Measurements from ENCODE around the gene SMPD3. TPM values are rescaled to one million over a fixed set of nuclear protein-coding genes. Genes with fewer than 3 reads are reported as not detected.

Gene SMPD3
- total RNA-seq, 2 experiments from 2014 or later, result 0.89 to 1.1 TPM

DNA sequence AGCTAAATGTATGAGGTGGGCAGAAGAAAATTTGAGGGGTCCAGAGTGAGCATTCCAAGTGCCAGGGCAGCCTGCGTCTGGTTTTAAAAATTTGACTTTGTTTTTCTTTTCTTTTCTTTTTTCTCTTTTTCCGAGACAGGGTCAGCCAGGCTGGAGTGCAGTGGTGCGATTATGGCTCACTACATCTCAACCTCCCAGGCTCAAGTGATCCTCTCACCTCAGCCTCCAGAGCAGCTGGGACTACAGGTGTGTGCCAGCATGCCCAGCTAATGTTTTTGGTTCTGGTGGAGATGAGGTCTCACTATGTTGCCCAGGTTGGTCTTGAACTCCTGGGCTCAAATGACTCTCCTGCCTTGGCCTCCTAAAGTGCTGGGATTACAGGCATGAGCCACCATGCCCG is 15.6 kb downstream of the SMPD3 start:
- Histone ChIP-seq H3K9me3 (ENCODE audit: control insufficient read depth in 1 of 2, insufficient read depth in 1 of 2, low read length in 2 of 2) (peaks cover 0 to 6% of the 10 kb centered on the region in 2 experiments), H3K27me3 (ENCODE audit: control insufficient read depth in 1 of 2, insufficient read depth in 2 of 2, low read length in 2 of 2) (no peaks in the 10 kb centered on the region), H3K36me3 (ENCODE audit: insufficient read depth, low read length) (no peaks in the 10 kb centered on the region), H3K27ac (ENCODE audit: low read depth in 1 of 2, low read length in 2 of 2) (no peak overlapping the region), H3K4me3 (ENCODE audit: low read length) (no peak overlapping the region), H3K4me1 (ENCODE audit: insufficient read depth, low read length) (peaks cover 9% of the 10 kb centered on the region)
- no peak for ATAC-seq (ENCODE audit: poor library complexity)
- TF ChIP-seq, protein P1, sequence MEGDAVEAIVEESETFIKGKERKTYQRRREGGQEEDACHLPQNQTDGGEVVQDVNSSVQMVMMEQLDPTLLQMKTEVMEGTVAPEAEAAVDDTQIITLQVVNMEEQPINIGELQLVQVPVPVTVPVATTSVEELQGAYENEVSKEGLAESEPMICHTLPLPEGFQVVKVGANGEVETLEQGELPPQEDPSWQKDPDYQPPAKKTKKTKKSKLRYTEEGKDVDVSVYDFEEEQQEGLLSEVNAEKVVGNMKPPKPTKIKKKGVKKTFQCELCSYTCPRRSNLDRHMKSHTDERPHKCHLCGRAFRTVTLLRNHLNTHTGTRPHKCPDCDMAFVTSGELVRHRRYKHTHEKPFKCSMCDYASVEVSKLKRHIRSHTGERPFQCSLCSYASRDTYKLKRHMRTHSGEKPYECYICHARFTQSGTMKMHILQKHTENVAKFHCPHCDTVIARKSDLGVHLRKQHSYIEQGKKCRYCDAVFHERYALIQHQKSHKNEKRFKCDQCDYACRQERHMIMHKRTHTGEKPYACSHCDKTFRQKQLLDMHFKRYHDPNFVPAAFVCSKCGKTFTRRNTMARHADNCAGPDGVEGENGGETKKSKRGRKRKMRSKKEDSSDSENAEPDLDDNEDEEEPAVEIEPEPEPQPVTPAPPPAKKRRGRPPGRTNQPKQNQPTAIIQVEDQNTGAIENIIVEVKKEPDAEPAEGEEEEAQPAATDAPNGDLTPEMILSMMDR (IDR thresholded peaks at IDR 0.05), result no peak
- H3K27me3 Mint-ChIP-seq, result no peaks in the 10 kb centered on the region
- no peak overlapping the region for H3K4me3 Mint-ChIP-seq
- H3K36me3 Mint-ChIP-seq (ENCODE audit: low read depth), result no peaks in the 10 kb centered on the region
- peaks cover 28% of the 10 kb centered on the region for H3K4me1 Mint-ChIP-seq (ENCODE audit: low read depth)
- H3K27ac Mint-ChIP-seq, result no peak overlapping the region
- no peaks in the 10 kb centered on the region for H3K9me3 Mint-ChIP-seq
- ChIA-PET POLR2A (interaction anchor here (0.8 kb wide), 1 partner anchor 16 kb away, joined by 3 read pairs; the partner anchor contains the start of gene SMPD3), CTCF (no interaction called here)
- intact Hi-C loops (cut with DNase I, micrococcal nuclease), result no loop called here
- no peak for DNase-seq

- H3K27ac ChIP-seq (ENCODE audit: low read depth in 1 of 2, low read length in 2 of 2), result no peak overlapping the region
- Mint-ChIP-seq H3K36me3 (ENCODE audit: low read depth) (no peaks in the 10 kb centered on the region), H3K27me3 (no peaks in the 10 kb centered on the region), H3K4me3 (no peak overlapping the region), H3K4me1 (ENCODE audit: low read depth) (peaks cover 32% of the 10 kb centered on the region), H3K9me3 (no peaks in the 10 kb centered on the region), H3K27ac (no peak overlapping the region)
- DNase-seq (no peak), ATAC-seq (ENCODE audit: poor library complexity) (no peak)
- ChIA-PET POLR2A (no interaction called here), CTCF (no interaction called here)
- peaks cover 14% of the 10 kb centered on the region for H3K4me1 ChIP-seq (ENCODE audit: insufficient read depth, low read length)
- no peaks in the 10 kb centered on the region for H3K9me3 ChIP-seq (ENCODE audit: control insufficient read depth in 1 of 2, insufficient read depth in 1 of 2, low read length in 2 of 2)
- intact Hi-C loops (cut with DNase I, micrococcal nuclease), result no loop called here
- no peaks in the 10 kb centered on the region for H3K36me3 ChIP-seq (ENCODE audit: insufficient read depth, low read length)
- TF ChIP-seq, protein P1 (IDR thresholded peaks at IDR 0.05), result no peak
- no peaks in the 10 kb centered on the region for H3K27me3 ChIP-seq (ENCODE audit: control insufficient read depth in 1 of 2, insufficient read depth in 2 of 2, low read length in 2 of 2)
- H3K4me3 ChIP-seq (ENCODE audit: low read length), result no peak overlapping the region
These were observed 19.0 kb downstream of the SMPD3 start for GRCh38 chr16:68429076-68429854.

GRCh38 chr16:68427649-68428303 is 20.5 kb downstream of the SMPD3 start:
- Histone ChIP-seq H3K4me1 (ENCODE audit: insufficient read depth, low read length) (peaks cover 20% of the 10 kb centered on the region), H3K27ac (ENCODE audit: low read depth in 1 of 2, low read length in 2 of 2) (no peak overlapping the region), H3K36me3 (ENCODE audit: insufficient read depth, low read length) (no peaks in the 10 kb centered on the region), H3K27me3 (ENCODE audit: control insufficient read depth in 1 of 2, insufficient read depth in 2 of 2, low read length in 2 of 2) (no peaks in the 10 kb centered on the region), H3K4me3 (ENCODE audit: low read length) (no peak overlapping the region), H3K9me3 (ENCODE audit: control insufficient read depth in 1 of 2, insufficient read depth in 1 of 2, low read length in 2 of 2) (no peaks in the 10 kb centered on the region)
- H3K4me3 Mint-ChIP-seq, result no peak overlapping the region
- ChIA-PET CTCF (no interaction called here), POLR2A (interaction anchor here (2.8 kb wide), 1 partner anchor 10 kb away, joined by 20 read pairs; no protein-coding TSS in a partner anchor)
- H3K27ac Mint-ChIP-seq, result no peak overlapping the region
- H3K9me3 Mint-ChIP-seq, result no peaks in the 10 kb centered on the region
- no peaks in the 10 kb centered on the region for H3K36me3 Mint-ChIP-seq (ENCODE audit: low read depth)
- DNase-seq, result no peak
- TF ChIP-seq, protein P1 (IDR thresholded peaks at IDR 0.05), result no peak
- H3K4me1 Mint-ChIP-seq (ENCODE audit: low read depth), result peaks cover 29% of the 10 kb centered on the region
- no peaks in the 10 kb centered on the region for H3K27me3 Mint-ChIP-seq
- ATAC-seq (ENCODE audit: poor library complexity), result no peak
- intact Hi-C loops (cut with DNase I, micrococcal nuclease), result no loop called here
